Muscle layer of duodenum (tissue), 2 donors: ENCODE results near the gene YIF1B.
"Not testable (repeated sequence)": the region's sequence is repeated elsewhere in the genome, so short reads cannot be mapped to it uniquely, and the experiment has no call there.

Experiments
- H3K27ac ChIP-seq: one replicate; pipeline ENCODE4 v1.7.0; 2013; ENCODE audit warnings: mild to moderate bottlenecking, low read length
- H3K27me3 ChIP-seq: one replicate; pipeline ENCODE4 v1.7.0; 2013; ENCODE audit warnings: low read depth, mild to moderate bottlenecking, control low read depth, low read length
- H3K36me3 ChIP-seq, 2 donors: one replicate each; pipeline ENCODE4 v1.7.0; 2013; ENCODE audit warnings: low read length in 2 of 2, control low read depth in 1 of 2, mild to moderate bottlenecking in 1 of 2; ENCODE audit not compliant: insufficient read depth in 2 of 2, control insufficient read depth in 1 of 2
- H3K4me1 ChIP-seq, 2 donors: one replicate each; pipeline ENCODE4 v1.7.0; 2013; ENCODE audit warnings: low read length in 2 of 2, mild to moderate bottlenecking in 2 of 2, control low read depth in 1 of 2, moderate library complexity in 1 of 2; ENCODE audit not compliant: insufficient read depth in 2 of 2, control insufficient read depth in 1 of 2
- H3K4me3 ChIP-seq, 2 donors: one replicate each; pipeline ENCODE4 v1.7.0; 2013; ENCODE audit warnings: low read length in 2 of 2, low read depth in 1 of 2, mild to moderate bottlenecking in 1 of 2
- H3K9me3 ChIP-seq, 2 donors: one replicate each; pipeline ENCODE4 v1.7.0; 2013; ENCODE audit warnings: low read length in 2 of 2, control low read depth in 1 of 2, mild to moderate bottlenecking in 1 of 2; ENCODE audit not compliant: control insufficient read depth in 1 of 2
- donor health status: healthy.

Gene YIF1B

GRCh38 chr19:38315657-38316476 lies at the start of gene YIF1B:
TSS of gene YIF1B (minus strand) at chr19:38315947. CDS start at chr19:38315917, 30 bp downstream.
- H3K27me3 ChIP-seq = no peaks in the 10 kb centered on the region
- peak within 1 kb of the TSS; percentile 67 for H3K27ac ChIP-seq
- H3K36me3 ChIP-seq = no peaks in the 10 kb centered on the region
- peak within 1 kb of the TSS; percentile 64 to 70 for H3K4me3 ChIP-seq
- H3K9me3 ChIP-seq = no peaks in the 10 kb centered on the region
- H3K4me1 ChIP-seq = peaks cover 6 to 32% of the 10 kb centered on the region in 2 donors

DNA sequence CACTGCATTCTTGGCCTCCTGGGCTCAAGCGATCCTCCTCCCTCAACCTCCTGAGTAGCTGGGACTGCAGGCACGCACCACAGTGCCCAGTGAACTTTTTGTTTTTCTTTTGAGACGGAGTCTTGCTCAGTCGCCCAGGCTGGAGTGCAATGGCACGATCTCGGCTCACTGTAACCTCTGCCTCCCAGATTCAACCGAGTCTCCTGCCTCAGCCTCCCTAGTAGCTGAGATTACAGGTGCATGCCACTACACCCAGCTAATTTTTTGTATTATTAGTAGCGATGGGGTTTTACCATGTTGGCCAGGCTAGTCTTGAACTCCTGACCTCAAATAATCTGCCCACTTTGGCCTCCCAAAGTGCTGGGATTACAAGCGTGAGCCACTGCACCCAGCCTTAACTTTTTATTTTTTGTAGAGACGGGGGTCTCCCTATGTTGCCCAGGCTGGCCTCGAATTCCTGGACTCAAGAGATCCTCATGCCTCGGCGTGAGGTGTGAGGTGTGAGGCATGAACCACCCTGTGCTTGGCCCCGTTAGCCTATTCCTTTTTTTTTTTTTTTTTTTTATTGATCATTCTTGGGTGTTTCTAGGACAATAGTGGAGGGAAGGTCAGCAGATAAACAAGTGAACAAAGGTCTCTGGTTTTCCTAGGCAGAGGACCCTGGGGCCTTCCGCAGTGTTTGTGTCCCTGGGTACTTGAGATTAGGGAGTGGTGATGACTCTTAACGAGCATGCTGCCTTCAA lies 47.4 kb upstream of the YIF1B start:
- H3K27me3 ChIP-seq = peaks cover 23% of the 10 kb centered on the region

GRCh38 chr19:38362076-38362945 lies 46.6 kb upstream of the YIF1B start:
- H3K4me1 ChIP-seq = peaks cover 0 to 13% of the 10 kb centered on the region in 2 donors

More for the DNA sequence above, 47.4 kb upstream of the YIF1B start:
- H3K4me1 ChIP-seq = peaks cover 0 to 13% of the 10 kb centered on the region in 2 donors
- not testable (repeated sequence) for H3K4me3 ChIP-seq, H3K36me3 ChIP-seq, H3K9me3 ChIP-seq, H3K27ac ChIP-seq

GRCh38 chr19:38361633-38362075 lies 45.9 kb upstream of the YIF1B start:
- Histone ChIP-seq H3K36me3 (no peaks in the 10 kb centered on the region), H3K27me3 (peaks cover 25% of the 10 kb centered on the region), H3K9me3 (no peaks in the 10 kb centered on the region), H3K4me3 (peak overlapping the region; percentile 44 to 78), H3K4me1 (peaks cover 0 to 13% of the 10 kb centered on the region in 2 donors), H3K27ac (no peak overlapping the region)

More at GRCh38 chr19:38362076-38362945, 46.6 kb upstream of the YIF1B start:
- H3K36me3 ChIP-seq = no peaks in the 10 kb centered on the region
- H3K9me3 ChIP-seq = no peaks in the 10 kb centered on the region
- peak overlapping the region; percentile 50 to 78 for H3K4me3 ChIP-seq
- H3K27me3 ChIP-seq = peaks cover 25% of the 10 kb centered on the region
- H3K27ac ChIP-seq = no peak overlapping the region

DNA sequence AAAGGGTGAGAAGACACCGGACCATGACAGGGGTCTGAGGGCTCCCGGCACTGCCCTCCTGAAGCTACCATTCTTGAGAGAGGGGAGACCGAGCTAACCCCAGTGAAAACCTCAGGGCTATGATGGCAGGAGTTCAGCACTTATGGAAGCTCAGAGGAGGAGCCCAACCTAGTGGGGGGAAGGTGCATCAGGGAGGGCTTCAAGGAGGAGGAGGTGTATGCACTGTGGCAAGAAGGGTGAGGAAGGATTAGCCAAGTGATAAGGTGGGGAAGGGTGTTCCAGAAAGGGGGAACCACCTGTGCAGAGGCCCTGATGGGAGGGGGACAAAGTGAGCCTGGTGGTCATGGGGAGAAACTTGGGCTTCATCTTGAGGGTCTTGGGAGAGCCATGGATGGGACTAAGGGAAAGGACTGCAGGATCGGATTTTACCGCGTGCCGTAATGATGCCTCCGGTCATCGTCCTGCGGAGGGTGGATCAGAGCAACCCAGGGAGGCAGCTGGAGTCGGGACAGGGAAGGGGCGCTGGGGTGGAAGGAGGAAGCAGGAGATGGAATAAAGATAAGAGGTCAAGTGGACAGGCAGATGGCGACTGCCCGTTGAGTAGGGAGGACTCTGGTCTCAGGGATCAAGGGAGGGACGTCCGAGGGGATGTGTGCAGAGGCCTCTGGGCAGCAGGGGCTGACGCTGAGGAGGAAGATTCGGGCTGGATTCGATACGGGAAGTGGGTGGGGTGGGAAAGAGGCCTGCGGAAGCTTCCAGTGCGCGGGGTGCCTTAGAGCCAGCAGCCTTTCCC lies 45.3 kb upstream of the YIF1B start:
- H3K9me3 ChIP-seq = no peaks in the 10 kb centered on the region
- H3K36me3 ChIP-seq = no peaks in the 10 kb centered on the region
- H3K4me3 ChIP-seq = peak overlapping the region; percentile 44 to 78
- peaks cover 0 to 13% of the 10 kb centered on the region in 2 donors for H3K4me1 ChIP-seq
- H3K27ac ChIP-seq = no peak overlapping the region
- peaks cover 25% of the 10 kb centered on the region for H3K27me3 ChIP-seq

DNA sequence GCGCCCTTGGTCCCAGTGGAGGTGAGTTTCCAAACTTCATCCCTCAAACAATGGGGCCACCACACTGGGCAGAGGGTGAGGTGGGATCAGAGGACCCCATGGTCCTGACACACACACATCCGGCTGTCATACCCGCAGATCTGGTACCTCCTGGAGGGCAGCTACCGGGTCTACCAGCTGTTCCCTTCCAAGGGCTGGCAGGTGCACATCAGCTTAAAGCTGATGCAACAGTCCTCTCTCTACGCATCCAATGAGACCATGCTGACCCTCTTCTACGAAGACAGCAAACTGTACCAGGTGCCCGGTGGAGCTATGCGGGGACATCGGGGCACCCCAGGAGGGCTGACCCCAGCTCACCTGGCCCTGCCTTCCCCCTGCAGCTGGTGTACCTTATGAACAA lies 44.6 kb upstream of the YIF1B start:
- H3K4me3 ChIP-seq = no peak overlapping the region

GRCh38 chr19:38359242-38360021 lies 43.7 kb upstream of the YIF1B start:
- no peak overlapping the region for H3K4me3 ChIP-seq
- H3K27me3 ChIP-seq = peaks cover 25% of the 10 kb centered on the region
- no peak overlapping the region for H3K27ac ChIP-seq
- H3K4me1 ChIP-seq = peaks cover 0 to 13% of the 10 kb centered on the region in 2 donors
- no peaks in the 10 kb centered on the region for H3K36me3 ChIP-seq
- no peaks in the 10 kb centered on the region for H3K9me3 ChIP-seq

More for the DNA sequence above, 44.6 kb upstream of the YIF1B start:
- H3K4me1 ChIP-seq = peaks cover 0 to 13% of the 10 kb centered on the region in 2 donors
- no peak overlapping the region for H3K27ac ChIP-seq
- H3K36me3 ChIP-seq = no peaks in the 10 kb centered on the region
- no peaks in the 10 kb centered on the region for H3K9me3 ChIP-seq
- peaks cover 25% of the 10 kb centered on the region for H3K27me3 ChIP-seq

- Histone ChIP-seq H3K27ac (no peak overlapping the region), H3K36me3 (no peaks in the 10 kb centered on the region), H3K27me3 (peaks cover 25% of the 10 kb centered on the region), H3K4me3 (no peak overlapping the region), H3K9me3 (no peaks in the 10 kb centered on the region), H3K4me1 (peaks cover 0 to 13% of the 10 kb centered on the region in 2 donors)
These were observed 42.3 kb upstream of the YIF1B start for GRCh38 chr19:38358071-38358470.

GRCh38 chr19:38355728-38356725 lies 40.3 kb upstream of the YIF1B start:
- Histone ChIP-seq H3K27me3 (peaks cover 30% of the 10 kb centered on the region), H3K4me1 (no peaks in the 10 kb centered on the region), H3K27ac (no peak overlapping the region), H3K36me3 (no peaks in the 10 kb centered on the region), H3K9me3 (no peaks in the 10 kb centered on the region), H3K4me3 (no peak overlapping the region)
